ENCODE results near the gene DNTTIP2. TPM values are rescaled to one million over a fixed set of nuclear protein-coding genes. Genes with fewer than 3 reads are reported as not detected.
"Not testable (repeated sequence)": the region's sequence is repeated elsewhere in the genome, so short reads cannot be mapped to it uniquely, and the experiment has no call there.

The DNTTIP2 gene
- total RNA-seq, 1 experiment from 2014 or later: 24.8 TPM

DNA sequence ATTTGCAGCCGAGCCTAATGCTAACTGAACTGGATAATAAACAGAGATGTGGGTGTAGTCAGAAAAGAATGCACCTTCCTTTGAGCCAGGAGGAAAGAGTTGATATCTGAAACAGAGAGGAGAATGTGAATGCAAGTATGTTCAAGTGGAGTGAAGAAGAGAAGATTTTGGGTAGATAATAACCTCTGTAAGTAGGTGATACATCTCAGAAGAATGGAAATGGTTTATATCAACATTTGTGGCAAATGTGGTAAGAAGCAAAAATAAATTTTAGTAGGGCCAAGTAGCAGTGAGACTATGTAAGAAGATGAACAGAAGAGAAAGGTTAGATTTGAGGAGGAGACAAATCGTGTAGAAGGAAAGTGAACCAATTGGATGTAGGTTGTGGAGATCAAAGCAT lies 1.7 kb upstream of the DNTTIP2 start:
- DNase-seq (ENCODE audit: low spot score): no peak
- in situ Hi-C loops (cut with HindIII; ENCODE audit: low sequenced_read_pairs): no loop called here

- in situ Hi-C loops (cut with HindIII; ENCODE audit: low sequenced_read_pairs): no loop called here
- DNase-seq (ENCODE audit: low spot score): peak; percentile 30
Measured at GRCh38 chr1:93878501-93878888, 511 bp downstream of the DNTTIP2 start.

DNA sequence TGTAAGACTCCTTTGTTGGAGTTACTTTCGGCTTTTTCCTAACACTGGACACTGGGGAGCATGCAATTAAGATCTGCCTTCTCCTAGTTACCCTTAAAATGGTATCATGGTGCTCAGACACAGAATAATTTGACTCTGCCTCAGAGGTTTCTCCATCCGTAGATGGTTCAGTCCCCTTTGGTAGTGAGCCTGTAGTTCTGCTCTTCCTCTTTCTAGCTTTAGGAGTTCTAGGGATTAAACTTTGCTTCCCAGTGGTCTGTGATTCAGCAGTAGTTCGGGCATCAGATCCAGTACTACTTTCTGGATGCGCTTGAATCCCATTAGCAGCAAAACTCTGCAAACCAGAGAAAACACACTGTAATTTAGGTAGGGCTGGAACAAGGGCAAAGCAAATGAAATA lies 1.5 kb downstream of the DNTTIP2 start:
- DNase-seq (ENCODE audit: low spot score): no peak
- in situ Hi-C loops (cut with HindIII; ENCODE audit: low sequenced_read_pairs): no loop called here

DNA sequence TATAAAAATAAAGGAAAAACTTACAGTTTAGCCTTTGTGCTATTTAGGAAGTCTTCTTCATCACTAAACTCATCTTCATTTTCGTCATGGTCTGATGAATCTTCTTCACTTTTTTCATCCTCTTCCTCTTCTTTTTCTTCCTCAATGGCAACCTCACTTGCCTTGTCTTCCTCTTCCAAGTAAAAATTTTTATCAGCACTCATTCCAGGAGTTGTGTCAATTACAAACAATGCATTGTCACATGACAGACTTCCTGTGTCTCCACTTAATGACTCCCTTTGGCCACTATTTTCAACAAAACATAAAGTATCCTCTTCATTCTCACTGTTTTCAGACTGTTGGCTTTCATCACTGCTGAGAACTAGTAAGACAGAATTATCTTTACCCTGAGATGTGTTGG lies 2.8 kb downstream of the DNTTIP2 start:
- in situ Hi-C loops (cut with HindIII; ENCODE audit: low sequenced_read_pairs): no loop called here
- DNase-seq (ENCODE audit: low spot score): no peak

- in situ Hi-C loops (cut with HindIII; ENCODE audit: low sequenced_read_pairs): no loop called here
- peak; percentile 8 for DNase-seq (ENCODE audit: low spot score)
Measured at GRCh38 chr1:93874025-93874651, 4.9 kb downstream of the DNTTIP2 start.

- no peak for DNase-seq (ENCODE audit: low spot score)
- in situ Hi-C loops (cut with HindIII; ENCODE audit: low sequenced_read_pairs): no loop called here
Measured at GRCh38 chr1:93871366-93871765, 7.6 kb downstream of the DNTTIP2 start.

DNA sequence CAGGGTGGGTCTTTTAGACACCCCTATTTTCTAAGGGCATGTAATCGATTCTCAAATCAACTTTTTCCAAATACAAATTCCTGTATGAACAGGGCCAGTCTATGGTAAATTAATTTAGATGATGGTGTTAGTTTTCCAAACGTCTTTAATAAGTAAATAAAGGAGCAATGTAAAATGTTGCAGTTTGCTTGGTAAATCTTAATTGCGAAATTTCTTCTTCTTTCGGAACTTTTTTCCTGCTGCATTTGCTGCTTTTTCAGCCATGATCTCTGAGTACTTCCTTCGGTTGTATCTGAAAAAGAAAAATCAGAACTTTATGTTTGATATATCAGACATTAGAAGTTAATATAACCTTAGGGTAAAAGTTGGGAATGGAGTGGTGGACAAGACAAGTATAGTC lies 9.4 kb downstream of the DNTTIP2 start:
- in situ Hi-C loops (cut with HindIII; ENCODE audit: low sequenced_read_pairs): no loop called here
- DNase-seq (ENCODE audit: low spot score): no peak

- in situ Hi-C loops (cut with HindIII; ENCODE audit: low sequenced_read_pairs); DNase-seq (ENCODE audit: low spot score): not testable (repeated sequence)
Measured at GRCh38 chr1:93868492-93868891, 10.5 kb downstream of the DNTTIP2 start.

- no peak for DNase-seq (ENCODE audit: low spot score)
- in situ Hi-C loops (cut with HindIII; ENCODE audit: low sequenced_read_pairs): no loop called here
Measured at GRCh38 chr1:93865253-93865652, 13.8 kb downstream of the DNTTIP2 start.

DNA sequence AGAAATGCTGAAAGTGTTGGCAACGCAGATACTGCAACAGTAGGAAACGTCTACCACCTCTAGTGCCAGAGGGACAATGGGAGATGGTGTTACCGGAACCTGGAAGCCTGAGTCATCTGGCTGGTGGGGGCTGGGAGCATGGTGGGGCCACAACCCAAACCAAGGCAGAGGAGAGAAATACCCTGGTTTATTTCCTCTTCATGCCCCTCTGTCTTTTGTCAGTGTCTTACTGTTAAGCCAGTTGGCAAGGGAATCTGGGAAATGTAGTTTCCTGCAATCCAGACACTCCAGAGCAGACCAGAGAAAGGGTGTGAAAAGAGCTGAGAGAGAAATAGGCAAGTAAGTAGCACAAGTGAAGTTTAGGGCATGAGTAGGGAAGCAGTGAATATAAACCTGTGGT lies 14.8 kb downstream of the DNTTIP2 start:
- in situ Hi-C loops (cut with HindIII; ENCODE audit: low sequenced_read_pairs): no loop called here
- DNase-seq (ENCODE audit: low spot score): no peak

DNA sequence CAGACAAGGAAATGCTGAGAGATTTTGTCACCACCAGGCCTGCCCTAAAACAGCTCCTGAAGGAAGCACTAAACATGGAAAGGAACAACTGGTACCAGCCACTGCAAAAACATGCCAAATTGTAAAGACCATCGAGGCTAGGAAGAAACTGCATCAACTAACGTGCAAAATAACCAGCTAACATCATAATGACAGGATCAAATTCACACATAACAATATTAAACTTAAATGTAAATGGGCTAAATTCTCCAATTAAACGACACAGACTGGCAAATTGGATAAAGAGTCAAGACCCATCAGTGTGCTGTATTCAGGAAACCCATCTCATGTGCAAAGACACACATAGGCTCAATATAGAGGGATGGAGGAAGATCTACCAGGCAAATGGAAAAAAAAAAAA lies 21.4 kb downstream of the DNTTIP2 start:
- in situ Hi-C loops (cut with HindIII; ENCODE audit: low sequenced_read_pairs); DNase-seq (ENCODE audit: low spot score): not testable (repeated sequence)

- in situ Hi-C loops (cut with HindIII; ENCODE audit: low sequenced_read_pairs); DNase-seq (ENCODE audit: low spot score): not testable (repeated sequence)
Measured at GRCh38 chr1:93855983-93856382, 23.0 kb downstream of the DNTTIP2 start.

DNA sequence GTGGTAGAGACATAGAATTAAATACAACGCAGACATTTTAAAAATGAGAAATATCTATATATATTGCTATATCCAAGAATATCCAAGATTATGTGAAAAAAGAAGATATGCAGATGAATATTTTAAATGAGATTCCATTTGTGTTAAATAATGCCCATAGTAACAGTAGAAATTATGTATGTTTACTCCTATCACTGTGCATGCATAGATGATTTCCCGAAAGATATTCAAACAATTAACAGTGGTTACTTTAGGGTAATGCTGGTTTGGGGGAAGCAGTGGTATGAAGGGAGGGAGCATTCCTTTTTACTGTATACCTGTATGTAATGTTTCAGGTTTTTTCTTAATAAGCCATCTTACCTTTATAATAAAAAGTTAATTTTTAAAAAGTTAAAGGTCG lies 25.1 kb downstream of the DNTTIP2 start:
- in situ Hi-C loops (cut with HindIII; ENCODE audit: low sequenced_read_pairs): no loop called here
- DNase-seq (ENCODE audit: low spot score): no peak

- DNase-seq (ENCODE audit: low spot score): no peak
- in situ Hi-C loops (cut with HindIII; ENCODE audit: low sequenced_read_pairs): no loop called here
Measured at GRCh38 chr1:93851878-93852277, 27.1 kb downstream of the DNTTIP2 start.

- DNase-seq (ENCODE audit: low spot score): no peak
- in situ Hi-C loops (cut with HindIII; ENCODE audit: low sequenced_read_pairs): no loop called here
Measured at GRCh38 chr1:93851327-93851712, 27.7 kb downstream of the DNTTIP2 start.

DNA sequence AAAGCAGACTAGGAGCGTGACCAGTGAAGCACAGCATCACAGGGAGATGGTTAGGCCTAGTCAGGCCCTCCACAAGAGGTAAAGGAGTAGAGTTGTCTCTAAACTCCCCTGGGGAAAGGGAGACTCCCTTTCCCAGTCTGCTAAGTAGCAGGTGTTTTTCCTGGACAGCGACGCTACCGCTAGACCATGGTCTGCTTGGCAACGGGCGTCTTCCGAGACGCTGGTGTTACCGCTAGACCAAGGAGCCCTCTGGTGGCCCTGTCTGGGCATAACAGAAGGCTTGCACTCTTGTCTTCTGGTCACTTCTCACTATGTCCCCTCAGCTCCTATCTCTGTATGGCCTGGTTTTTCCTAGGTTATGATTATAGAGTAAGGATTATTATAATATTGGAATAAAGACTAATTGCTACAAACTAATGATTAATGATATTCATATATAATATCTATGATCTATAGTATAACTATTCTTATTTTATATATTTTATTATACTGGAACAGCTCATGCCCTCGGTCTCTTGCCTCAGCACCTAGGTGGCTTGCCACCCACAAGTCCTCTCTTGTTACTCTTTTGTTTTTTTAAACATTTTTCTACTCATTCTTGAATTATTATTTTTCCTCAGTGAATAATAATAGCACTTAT lies 28.2 kb downstream of the DNTTIP2 start:
- peak; percentile 73 for DNase-seq (ENCODE audit: low spot score)

GRCh38 chr1:93848350-93848883 lies 30.6 kb downstream of the DNTTIP2 start:
- in situ Hi-C loops (cut with HindIII; ENCODE audit: low sequenced_read_pairs): no loop called here
- no peak for DNase-seq (ENCODE audit: low spot score)

More for the DNA sequence above, 28.2 kb downstream of the DNTTIP2 start:
- in situ Hi-C loops (cut with HindIII; ENCODE audit: low sequenced_read_pairs): not testable (repeated sequence)

GRCh38 chr1:93847811-93848288 lies 31.2 kb downstream of the DNTTIP2 start:
- DNase-seq (ENCODE audit: low spot score): peak; percentile 55
- in situ Hi-C loops (cut with HindIII; ENCODE audit: low sequenced_read_pairs): no loop called here

GRCh38 chr1:93846992-93847810 lies 31.8 kb downstream of the DNTTIP2 start:
- DNase-seq (ENCODE audit: low spot score): peak; percentile 81
- in situ Hi-C loops (cut with HindIII; ENCODE audit: low sequenced_read_pairs): no loop called here

Measured in G401 (cell line).